GM12865 (cell line): ENCODE measurements around the gene SLC39A1.
A peak's percentile ranks its signal among the peaks of the same experiment; 100 is the strongest.

ENCODE experiments used
- DNase-seq: peaks from one replicate; pipeline ENCODE4 v3.0.0; 2010; ENCODE audit warnings: low read depth
- H3K4me3 ChIP-seq: 2 replicates; pipeline ENCODE4 v1.5.1; 2011; ENCODE audit warnings: mild to moderate bottlenecking, low read depth, low read length, control low read depth
- CTCF ChIP-seq: IDR thresholded peaks from 2 replicates; pipeline ENCODE4 v1.5.1; 2011; ENCODE audit warnings: low read length, control low read depth, low read depth, inconsistent platforms; ENCODE audit not compliant: insufficient read depth; ENCODE audit errors: missing control alignments

SLC39A1 gene

GRCh38 chr1:153991806-153992205 is 28.5 kb upstream of the SLC39A1 start:
- DNase-seq: no peak
- no peak for TF ChIP-seq CTCF
- H3K4me3 ChIP-seq: peak overlapping the region; percentile 71

DNA sequence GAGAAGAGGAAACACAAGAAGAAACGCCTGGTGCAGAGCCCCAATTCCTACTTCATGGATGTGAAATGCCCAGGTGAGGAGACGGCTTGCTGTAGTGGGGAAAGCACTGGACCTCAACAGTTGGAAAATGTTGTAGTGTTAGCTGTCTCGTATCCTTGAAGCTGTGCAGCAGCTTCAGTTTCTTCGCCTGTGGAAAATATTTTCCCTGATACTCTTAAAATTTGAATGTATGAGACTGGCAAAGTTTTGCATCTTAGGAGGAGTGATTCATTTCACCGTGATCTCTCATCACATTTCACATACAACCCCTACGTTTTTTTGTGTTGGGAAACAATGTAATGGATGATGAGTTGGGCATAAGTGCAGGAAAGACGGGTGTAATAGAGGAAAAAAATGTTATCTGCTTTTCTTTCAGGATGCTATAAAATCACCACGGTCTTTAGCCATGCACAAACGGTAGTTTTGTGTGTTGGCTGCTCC is 27.9 kb upstream of the SLC39A1 start:
- no peak for TF ChIP-seq CTCF
- no peak for DNase-seq
- peak overlapping the region; percentile 71 for H3K4me3 ChIP-seq

DNA sequence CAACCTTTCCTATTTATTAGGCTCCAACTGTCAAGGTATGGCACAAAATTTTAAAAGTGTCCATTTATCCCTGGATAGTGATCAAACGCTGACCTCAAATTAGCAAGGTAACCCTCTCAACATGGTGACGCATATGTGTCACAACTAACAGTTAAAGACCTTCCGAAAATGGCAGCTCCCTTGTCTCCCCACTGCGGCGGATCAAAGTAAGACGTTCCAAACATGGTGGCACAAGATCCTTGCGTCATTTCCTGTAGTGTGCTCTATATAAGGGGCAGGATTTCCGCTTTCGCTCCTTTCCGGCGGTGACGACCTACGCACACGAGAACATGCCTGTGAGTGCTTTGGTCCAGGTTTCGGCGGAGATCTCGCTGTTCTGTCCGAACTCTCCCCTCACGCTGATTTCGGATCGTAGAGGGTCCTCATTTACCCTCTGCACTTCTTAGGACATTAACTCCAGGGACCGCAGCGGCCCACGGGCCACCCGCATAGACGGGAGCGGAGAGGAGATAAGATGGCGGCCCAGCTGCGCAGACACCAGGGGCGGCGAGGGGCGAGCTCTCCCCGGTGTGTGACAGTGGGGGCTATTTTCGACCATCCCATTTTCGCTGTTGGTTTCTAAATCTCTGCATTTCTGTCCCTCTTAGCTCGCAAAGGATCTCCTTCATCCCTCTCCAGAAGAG is 27.3 kb upstream of the SLC39A1 start, which contains the start of gene RPS27:
Gene RPS27 (plus strand): TSS at position 295 of the 683 bp plus-strand sequence. CDS start 35 bp downstream, at position 330.
- no peak for TF ChIP-seq CTCF
- peak; percentile 98 for DNase-seq
- H3K4me3 ChIP-seq: peak within 1 kb of the TSS; percentile 71

DNA sequence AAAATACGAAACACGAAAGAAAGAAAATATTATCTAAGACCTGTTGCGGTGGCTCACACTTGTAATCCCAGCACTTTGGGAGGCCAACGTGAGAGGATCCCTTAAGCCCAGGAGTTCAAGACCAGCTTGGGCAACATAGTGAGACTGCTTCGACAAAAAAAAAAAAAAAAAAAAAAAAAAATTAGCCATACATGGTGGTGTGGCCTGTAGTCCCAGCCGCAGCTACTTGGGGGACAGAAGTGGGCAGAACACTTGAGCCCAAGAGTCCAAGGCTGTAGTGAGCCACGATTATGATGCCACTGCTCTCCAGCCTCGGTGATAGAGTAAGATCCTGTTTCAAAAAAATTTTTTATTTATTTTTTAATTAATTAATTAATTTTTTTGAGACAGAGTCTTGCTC is 24.3 kb upstream of the SLC39A1 start:
- TF ChIP-seq CTCF: no peak
- peak overlapping the region; percentile 52 for H3K4me3 ChIP-seq
- DNase-seq: no peak

DNA sequence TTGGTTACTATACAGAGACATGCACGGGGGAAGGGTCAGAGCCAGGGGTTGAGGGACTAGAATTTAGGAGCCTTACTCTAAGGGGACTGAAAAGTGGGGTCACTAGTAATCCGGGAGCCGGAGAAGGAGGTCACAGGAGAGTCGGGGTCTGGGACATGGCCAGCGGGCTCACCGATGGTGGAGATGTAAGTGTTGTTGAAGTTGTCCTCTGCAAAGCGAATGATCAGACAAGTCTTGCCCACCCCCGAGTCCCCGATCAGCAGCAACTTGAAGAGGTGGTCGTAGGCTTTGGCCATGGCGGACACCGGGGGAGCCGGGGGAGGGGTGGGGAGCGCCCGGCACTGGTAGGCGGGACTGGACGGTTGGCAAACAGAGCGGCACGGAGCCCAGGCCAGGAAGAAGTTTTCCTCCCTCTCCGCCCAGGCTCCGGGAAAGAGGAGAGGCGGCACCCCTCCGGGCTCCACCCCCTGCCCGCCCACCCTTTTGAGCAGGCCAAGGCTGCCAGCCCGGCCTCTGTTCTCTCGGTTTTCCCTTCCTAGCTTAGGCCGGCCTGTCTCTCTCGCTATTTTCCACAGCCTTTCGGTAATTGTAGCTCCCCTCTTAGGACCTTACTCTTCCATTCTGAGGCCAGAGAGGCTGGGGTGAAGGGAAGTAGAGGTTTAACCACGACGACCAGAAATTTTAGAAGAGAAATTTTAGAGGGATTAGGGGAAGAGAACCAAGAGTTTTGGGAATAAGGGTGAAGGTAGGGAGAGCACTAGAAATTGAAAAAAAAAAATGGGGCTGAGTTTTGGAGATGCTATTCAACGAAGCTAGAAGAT is 22.8 kb upstream of the SLC39A1 start, which contains the start of gene RAB13:
Gene RAB13 (minus strand): TSS at position 399 of the 821 bp plus-strand sequence. CDS start 103 bp downstream, at position 296.
- no peak for TF ChIP-seq CTCF
- peak within 1 kb of the TSS; percentile 52 for H3K4me3 ChIP-seq
- peak; percentile 48 for DNase-seq

DNA sequence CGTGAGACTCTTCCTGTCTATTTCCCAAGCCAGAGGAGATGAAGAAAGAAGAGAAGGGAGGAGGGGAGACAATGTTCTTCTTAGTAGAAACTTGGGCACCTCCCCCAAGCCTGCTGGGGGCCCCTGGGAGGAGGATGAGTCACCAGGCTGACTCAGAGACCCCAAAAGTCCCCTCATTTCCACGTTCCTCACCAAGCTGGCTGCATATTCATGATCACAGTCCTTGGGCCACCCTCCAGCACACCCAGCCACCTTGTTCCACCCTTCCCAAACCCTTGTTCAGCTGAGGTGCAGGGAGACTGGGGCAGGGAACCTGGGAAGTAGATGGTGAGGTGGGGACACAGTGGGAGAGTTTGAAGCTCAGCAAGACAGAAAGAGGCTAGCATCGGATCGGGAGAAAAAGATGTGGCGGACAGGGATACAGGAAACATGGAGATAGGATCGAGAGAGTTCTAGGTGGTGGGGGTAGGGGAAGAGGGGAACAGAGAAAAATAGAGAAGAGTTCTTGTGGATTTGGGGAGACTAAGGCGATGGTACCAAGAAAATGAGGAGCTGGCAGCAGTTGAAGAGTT is 22.1 kb upstream of the SLC39A1 start:
- peak overlapping the region; percentile 52 for H3K4me3 ChIP-seq
- no peak for TF ChIP-seq CTCF
- DNase-seq: no peak
